LNCaP clone FGC (cell line): ENCODE data around the gene LIX1L.

Source experiments
- DNase-seq: peaks from one replicate; pipeline ENCODE4 v3.0.0-alpha.2; 2011; ENCODE audit warnings: low read depth
- H3K4me3 ChIP-seq: 2 replicates; pipeline ENCODE4 v1.5.1; 2011; ENCODE audit warnings: mild to moderate bottlenecking, low read depth, low read length, control low read depth
- CTCF ChIP-seq: IDR thresholded peaks from 2 replicates; pipeline ENCODE4 v1.5.1; 2012; ENCODE audit warnings: mild to moderate bottlenecking; ENCODE audit not compliant: control insufficient read depth, insufficient read depth; ENCODE audit errors: extremely low read depth

LIX1L gene

GRCh38 chr1:145886390-145886789 is 71.4 kb downstream of the LIX1L start:
- no peak for TF ChIP-seq CTCF
- H3K4me3 ChIP-seq, result no peak overlapping the region; the same call in 1 of the 2 replicates
- no peak for DNase-seq

- no peak for TF ChIP-seq CTCF
- H3K4me3 ChIP-seq, result peak within 1 kb of the TSS; percentile 59
- no peak for DNase-seq
Observed at GRCh38 chr1:145885738-145886287, 72.0 kb downstream of the LIX1L start, which contains the start of gene ANKRD35. ANKRD35 (minus strand) TSS chr1:145885866; CDS start chr1:145885758, 108 bp downstream.

GRCh38 chr1:145884675-145885074 is 73.1 kb downstream of the LIX1L start:
- H3K4me3 ChIP-seq, result no peak overlapping the region
- TF ChIP-seq CTCF, result no peak
- DNase-seq, result no peak
